Smooth muscle cell (in vitro differentiated cells): ENCODE results near the gene PPP2R5A. TPM values are rescaled to one million over a fixed set of nuclear protein-coding genes. Genes with fewer than 3 reads are reported as not detected.

ENCODE experiments used
- DNase-seq: peaks from one replicate; lab custom pipeline; 2025; ENCODE audit not compliant: unreplicated experiment; lab: John Stamatoyannopoulos, UW
- H2AFZ ChIP-seq: fragments of 200-600 bp; sonication (generic); 2 replicates; pipeline ENCODE4 v1.6.0; 2016; ENCODE audit warnings: antibody characterized with exemption, low read depth, mild to moderate bottlenecking
- H3F3A ChIP-seq: fragments of 200-600 bp; sonication (generic); 2 replicates; pipeline ENCODE4 v1.6.0; 2017; ENCODE audit warnings: antibody characterized with exemption, low read depth
- H3K27ac ChIP-seq: fragments of 200-600 bp; sonication (generic); 2 replicates; pipeline ENCODE4 v1.5.1; 2016; ENCODE audit warnings: low read depth, mild to moderate bottlenecking
- H3K27me3 ChIP-seq: fragments of 200-600 bp; sonication (generic); 2 replicates; pipeline ENCODE4 v1.6.1; 2016; ENCODE audit warnings: low read depth, mild to moderate bottlenecking
- H3K36me3 ChIP-seq: fragments of 200-600 bp; sonication (generic); 2 replicates; pipeline ENCODE4 v1.5.1; 2016; ENCODE audit warnings: low read depth
- H3K4me1 ChIP-seq: fragments of 200-600 bp; sonication (generic); 2 replicates; pipeline ENCODE4 v1.5.1; 2016; ENCODE audit warnings: low read depth
- H3K4me2 ChIP-seq: fragments of 200-600 bp; sonication (generic); 2 replicates; pipeline ENCODE4 v1.6.0; 2016; ENCODE audit warnings: mild to moderate bottlenecking
- H3K4me3 ChIP-seq: fragments of 200-600 bp; sonication (generic); 2 replicates; pipeline ENCODE4 v1.5.1; 2016; ENCODE audit warnings: mild to moderate bottlenecking
- H3K79me2 ChIP-seq: fragments of 200-600 bp; sonication (generic); 2 replicates; pipeline ENCODE4 v1.6.0; 2016; ENCODE audit warnings: low read depth, mild to moderate bottlenecking
- H3K9ac ChIP-seq: fragments of 200-600 bp; sonication (generic); 2 replicates; pipeline ENCODE4 v1.6.0; 2016; ENCODE audit warnings: low read depth
- H3K9me3 ChIP-seq: fragments of 200-600 bp; sonication (generic); replicated peaks from 2 replicates; pipeline ENCODE4 v1.5.1; 2016; ENCODE audit warnings: low read depth
- H4K20me1 ChIP-seq: fragments of 200-600 bp; sonication (generic); 2 replicates; pipeline ENCODE4 v1.6.0; 2016; ENCODE audit warnings: low read depth
- WGBS: methylation state at CpG from one replicate; pipeline ENCODE4 v1.1.7; 2016; ENCODE audit warnings: low lambda C conversion rate; 5-methylcytosine and 5-hydroxymethylcytosine counted together
- polyA plus RNA-seq: library from polyadenylated mRNA; unstranded; fragments of >200 nt; fragmentation: Nextera tagmentation; extraction: Ambion mirVana; gene quantifications from 2 replicates; pipeline ENCODE4 v1.2.1, GENCODE V29; 2016
- small RNA-seq: library from RNA; depleted of rRNA; stranded (forward); fragments of <200 nt; gene quantifications from one replicate; pipeline ENCODE3, GENCODE V24; 2014
- total RNA-seq: library from RNA; depleted of rRNA; stranded (reverse); fragments of >200 nt; gene quantifications from 2 replicates; pipeline ENCODE4 v1.2.3, GENCODE V29; 2014
- TF ChIP-seq, protein P1 (sequence below): fragments of 200-600 bp; sonication (generic); IDR thresholded peaks from 2 replicates; pipeline ENCODE4 v1.5.1; 2017; ENCODE audit warnings: borderline replicate concordance, mild to moderate bottlenecking, antibody characterized with exemption; ENCODE audit not compliant: insufficient read depth, poor library complexity, severe bottlenecking

Gene PPP2R5A
- total and polyA plus RNA-seq, 2 experiments from 2014 or later: 12.3 to 17.6 TPM

DNA sequence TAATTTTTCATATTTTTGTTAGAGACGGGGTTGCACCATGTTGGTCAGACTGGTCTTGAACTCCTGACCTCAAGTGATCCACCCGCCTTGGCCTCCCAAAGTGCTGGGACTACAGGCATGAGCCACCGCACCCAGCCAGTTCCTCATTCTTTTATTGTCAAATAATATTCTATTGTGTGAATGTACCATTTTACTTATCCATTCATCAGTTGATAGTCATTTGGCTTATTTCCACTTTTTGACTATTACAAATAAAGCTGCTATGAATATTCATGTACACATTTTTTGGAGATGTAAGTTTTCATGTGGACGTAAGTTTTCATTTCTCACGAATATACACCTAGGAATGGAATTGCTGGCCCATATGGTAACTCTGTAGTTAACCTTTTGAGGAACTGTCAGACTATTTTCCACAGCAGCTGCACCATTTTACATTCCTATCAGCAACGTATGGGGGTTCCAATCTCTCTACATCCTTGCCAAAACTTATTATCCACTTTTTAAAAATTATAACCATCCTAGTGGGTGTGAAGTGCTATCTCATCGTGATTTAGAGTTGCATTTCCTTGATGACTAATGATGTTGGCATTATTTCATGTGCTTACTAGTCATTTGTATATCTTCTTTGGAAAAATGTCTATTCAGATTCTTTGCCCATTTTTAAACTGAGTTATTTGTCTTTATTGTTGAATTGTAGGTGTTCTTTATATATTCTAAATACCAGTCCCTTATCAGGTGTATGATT is 116.8 kb downstream of the PPP2R5A start:
- Histone ChIP-seq H3K9me3 (peaks cover 6% of the 10 kb centered on the region), H3K36me3 (no peaks in the 10 kb centered on the region), H2AFZ (no peak overlapping the region), H3F3A (no peaks in the 10 kb centered on the region), H3K4me3 (no peak overlapping the region), H3K27ac (no peak overlapping the region), H3K4me2 (no peak overlapping the region), H3K9ac (no peak overlapping the region), H4K20me1 (no peaks in the 10 kb centered on the region), H3K4me1 (no peaks in the 10 kb centered on the region), H3K27me3 (no peaks in the 10 kb centered on the region), H3K79me2 (no peaks in the 10 kb centered on the region)
- DNase-seq: no peak
- TF ChIP-seq, protein P1, sequence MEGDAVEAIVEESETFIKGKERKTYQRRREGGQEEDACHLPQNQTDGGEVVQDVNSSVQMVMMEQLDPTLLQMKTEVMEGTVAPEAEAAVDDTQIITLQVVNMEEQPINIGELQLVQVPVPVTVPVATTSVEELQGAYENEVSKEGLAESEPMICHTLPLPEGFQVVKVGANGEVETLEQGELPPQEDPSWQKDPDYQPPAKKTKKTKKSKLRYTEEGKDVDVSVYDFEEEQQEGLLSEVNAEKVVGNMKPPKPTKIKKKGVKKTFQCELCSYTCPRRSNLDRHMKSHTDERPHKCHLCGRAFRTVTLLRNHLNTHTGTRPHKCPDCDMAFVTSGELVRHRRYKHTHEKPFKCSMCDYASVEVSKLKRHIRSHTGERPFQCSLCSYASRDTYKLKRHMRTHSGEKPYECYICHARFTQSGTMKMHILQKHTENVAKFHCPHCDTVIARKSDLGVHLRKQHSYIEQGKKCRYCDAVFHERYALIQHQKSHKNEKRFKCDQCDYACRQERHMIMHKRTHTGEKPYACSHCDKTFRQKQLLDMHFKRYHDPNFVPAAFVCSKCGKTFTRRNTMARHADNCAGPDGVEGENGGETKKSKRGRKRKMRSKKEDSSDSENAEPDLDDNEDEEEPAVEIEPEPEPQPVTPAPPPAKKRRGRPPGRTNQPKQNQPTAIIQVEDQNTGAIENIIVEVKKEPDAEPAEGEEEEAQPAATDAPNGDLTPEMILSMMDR: no peak
- WGBS: 87% methylated on average over 7 of the region's 7 CpGs

DNA sequence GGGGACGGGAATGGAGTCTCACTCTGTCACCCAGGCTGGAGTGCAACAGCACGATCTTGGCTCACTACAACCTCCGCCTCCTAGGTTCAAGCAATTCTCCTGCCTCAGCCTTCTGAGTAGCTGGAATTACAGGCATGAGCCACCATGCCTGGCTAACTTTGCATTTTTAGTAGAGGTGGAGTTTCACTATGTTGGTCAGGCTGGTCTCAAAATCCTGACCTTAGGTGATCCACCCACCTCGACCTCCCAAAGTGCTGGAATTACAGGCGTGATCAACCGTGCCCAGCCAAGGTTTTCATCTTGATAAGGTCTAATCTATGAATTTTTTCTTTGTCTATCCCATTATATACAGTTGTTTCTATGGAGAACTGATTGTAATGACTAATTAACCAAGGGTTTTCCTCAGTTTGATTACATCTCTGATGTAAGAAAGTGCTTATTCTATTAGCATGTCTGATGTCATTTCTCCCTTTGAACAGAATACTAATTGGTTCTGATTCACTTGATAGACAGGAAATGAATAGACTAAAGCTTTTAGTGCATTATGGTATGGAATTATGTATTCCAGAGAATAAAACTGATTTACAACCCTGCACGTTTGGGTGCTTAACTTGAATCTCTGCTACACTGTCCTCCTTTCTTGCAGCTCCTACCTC is 117.6 kb downstream of the PPP2R5A start:
- H3K27ac ChIP-seq: no peak overlapping the region
- 93% methylated on average over 7 of the region's 7 CpGs for WGBS
- H3K4me2 ChIP-seq: no peak overlapping the region
- H4K20me1 ChIP-seq: no peaks in the 10 kb centered on the region
- H3K27me3 ChIP-seq: no peaks in the 10 kb centered on the region
- H3K36me3 ChIP-seq: peaks cover 3% of the 10 kb centered on the region
- TF ChIP-seq, protein P1: no peak
- H3F3A ChIP-seq: no peaks in the 10 kb centered on the region
- no peak overlapping the region for H3K4me3 ChIP-seq
- no peaks in the 10 kb centered on the region for H3K4me1 ChIP-seq
- H3K9me3 ChIP-seq: no peaks in the 10 kb centered on the region
- no peak overlapping the region for H2AFZ ChIP-seq
- no peak overlapping the region for H3K9ac ChIP-seq
- H3K79me2 ChIP-seq: no peaks in the 10 kb centered on the region
- no peak for DNase-seq

DNA sequence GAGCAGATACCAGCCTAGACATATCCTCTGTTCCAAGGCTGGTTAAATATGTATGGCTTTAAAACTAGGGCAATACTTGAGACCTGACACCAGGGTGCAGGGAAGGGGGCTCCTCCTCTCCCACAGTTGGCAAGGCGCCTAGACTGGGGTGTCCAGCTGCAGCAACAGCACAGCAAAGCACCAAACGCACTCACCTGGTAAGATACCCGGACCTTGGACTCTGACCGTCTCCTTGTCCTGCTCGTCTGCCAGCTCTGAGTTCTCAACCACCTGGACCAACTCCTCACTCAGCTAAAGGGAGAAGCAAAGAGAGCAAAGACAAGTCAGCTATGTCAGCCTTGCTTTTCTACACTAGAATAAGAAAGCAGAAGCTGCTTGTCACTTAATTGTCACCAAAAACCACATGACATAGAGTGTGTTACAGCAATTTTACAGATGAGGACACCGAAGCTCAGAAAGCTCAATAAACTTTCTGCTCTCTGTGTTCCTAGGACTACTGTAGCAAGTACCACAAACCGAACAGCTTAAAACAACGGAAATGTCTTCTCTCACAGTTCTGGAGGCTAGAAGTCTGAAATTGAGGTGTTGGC is 125.1 kb downstream of the PPP2R5A start:
- H4K20me1 ChIP-seq: no peaks in the 10 kb centered on the region
- no peak overlapping the region for H3K27ac ChIP-seq
- no peaks in the 10 kb centered on the region for H3K9me3 ChIP-seq
- no peak for DNase-seq
- TF ChIP-seq, protein P1: no peak
- no peaks in the 10 kb centered on the region for H3K4me1 ChIP-seq
- WGBS: 96% methylated on average over 8 of the region's 8 CpGs
- H3K4me2 ChIP-seq: no peak overlapping the region
- H3K79me2 ChIP-seq: no peaks in the 10 kb centered on the region
- H3F3A ChIP-seq: no peaks in the 10 kb centered on the region
- H3K9ac ChIP-seq: no peak overlapping the region
- no peaks in the 10 kb centered on the region for H3K27me3 ChIP-seq
- no peak overlapping the region for H2AFZ ChIP-seq
- no peak overlapping the region for H3K4me3 ChIP-seq
- peaks cover 3% of the 10 kb centered on the region for H3K36me3 ChIP-seq

Small RNA genes lying within 50 kb of the gene (small RNA-seq; reads per million reads assigned to genes)
- 0.13 reads per million for gene SNORA16B

Other genes starting within 250 kb of the PPP2R5A start
- gene INTS7, start 249.9 kb upstream of the PPP2R5A start, total RNA-seq: 7.6 and 9.5 TPM in 2 replicates
- 5.9 and 8.2 TPM in 2 replicates for gene INTS7, start 249.9 kb upstream of the PPP2R5A start, polyA plus RNA-seq
- gene DTL, start 249.7 kb upstream of the PPP2R5A start, total RNA-seq: 8.6 and 12.7 TPM in 2 replicates
- 7.6 and 9.7 TPM in 2 replicates for gene DTL, start 249.7 kb upstream of the PPP2R5A start, polyA plus RNA-seq
- 8.8 and 9.7 TPM in 2 replicates for gene PACC1, start 129.5 kb downstream of the PPP2R5A start, total RNA-seq
- gene PACC1, start 129.5 kb downstream of the PPP2R5A start, polyA plus RNA-seq: 8.5 and 10.7 TPM in 2 replicates
- 53.8 and 53.9 TPM in 2 replicates for gene NENF, start 147.5 kb downstream of the PPP2R5A start, total RNA-seq
- gene NENF, start 147.5 kb downstream of the PPP2R5A start, polyA plus RNA-seq: 90.7 and 103 TPM in 2 replicates